ENCODE data around the gene SPACA4.
"Not testable (repeated sequence)": the region's sequence is repeated elsewhere in the genome, so short reads cannot be mapped to it uniquely, and the experiment has no call there.

SPACA4 gene

GRCh38 chr19:48606463-48607358 lies at the start of gene SPACA4:
Gene SPACA4, plus strand, starts transcription at chr19:48606742. Its CDS starts 237 bp downstream, at chr19:48606979.
- intact Hi-C loops (cut with micrococcal nuclease), result loop anchor here (5.0 kb wide), 1 partner anchor 114 kb away; no protein-coding TSS in a partner anchor
- Mint-ChIP-seq H3K36me3 (ENCODE audit: low read depth) (no peaks in the 10 kb centered on the region), H3K27ac (no peak within 1 kb of the TSS), H3K4me1 (ENCODE audit: low read depth) (peaks cover 19% of the 10 kb centered on the region), H3K4me3 (no peak within 1 kb of the TSS), H3K27me3 (peaks cover 5% of the 10 kb centered on the region), H3K9me3 (no peaks in the 10 kb centered on the region)

GRCh38 chr19:48556825-48557224 lies 49.7 kb upstream of the SPACA4 start:
- H3K36me3 Mint-ChIP-seq (ENCODE audit: low read depth), result no peaks in the 10 kb centered on the region
- intact Hi-C loops (cut with micrococcal nuclease), result no loop called here
- no peak overlapping the region for H3K4me3 Mint-ChIP-seq
- H3K27me3 Mint-ChIP-seq, result peaks cover 29% of the 10 kb centered on the region
- peaks cover 5% of the 10 kb centered on the region for H3K4me1 Mint-ChIP-seq (ENCODE audit: low read depth)
- no peaks in the 10 kb centered on the region for H3K9me3 Mint-ChIP-seq
- no peak overlapping the region for H3K27ac Mint-ChIP-seq

GRCh38 chr19:48558018-48558684 lies 48.4 kb upstream of the SPACA4 start:
- peaks cover 5% of the 10 kb centered on the region for H3K4me1 Mint-ChIP-seq (ENCODE audit: low read depth)
- H3K27me3 Mint-ChIP-seq, result peaks cover 29% of the 10 kb centered on the region
- no peaks in the 10 kb centered on the region for H3K36me3 Mint-ChIP-seq (ENCODE audit: low read depth)
- H3K4me3 Mint-ChIP-seq, result peak overlapping the region; percentile 45
- intact Hi-C loops (cut with micrococcal nuclease), result no loop called here
- H3K27ac Mint-ChIP-seq, result peak overlapping the region; percentile 53
- no peaks in the 10 kb centered on the region for H3K9me3 Mint-ChIP-seq

GRCh38 chr19:48560095-48560530 lies 46.4 kb upstream of the SPACA4 start:
- intact Hi-C loops (cut with micrococcal nuclease), result no loop called here
- Mint-ChIP-seq H3K27ac (no peak overlapping the region), H3K4me1 (ENCODE audit: low read depth) (peaks cover 15% of the 10 kb centered on the region), H3K27me3 (peaks cover 27% of the 10 kb centered on the region), H3K36me3 (ENCODE audit: low read depth) (no peaks in the 10 kb centered on the region), H3K4me3 (no peak overlapping the region), H3K9me3 (no peaks in the 10 kb centered on the region)

- Mint-ChIP-seq H3K9me3 (no peaks in the 10 kb centered on the region), H3K4me1 (ENCODE audit: low read depth) (peaks cover 15% of the 10 kb centered on the region), H3K4me3 (no peak overlapping the region), H3K27me3 (peaks cover 28% of the 10 kb centered on the region), H3K36me3 (ENCODE audit: low read depth) (no peaks in the 10 kb centered on the region), H3K27ac (no peak overlapping the region)
- intact Hi-C loops (cut with micrococcal nuclease), result no loop called here
Measured at GRCh38 chr19:48561412-48561811, 45.1 kb upstream of the SPACA4 start.

GRCh38 chr19:48565090-48565489 lies 41.5 kb upstream of the SPACA4 start:
- intact Hi-C loops (cut with micrococcal nuclease), result no loop called here
- Mint-ChIP-seq H3K27ac (no peak overlapping the region), H3K36me3 (ENCODE audit: low read depth) (no peaks in the 10 kb centered on the region), H3K9me3 (no peaks in the 10 kb centered on the region), H3K4me1 (ENCODE audit: low read depth) (peaks cover 9% of the 10 kb centered on the region), H3K4me3 (no peak overlapping the region), H3K27me3 (peaks cover 33% of the 10 kb centered on the region)

GRCh38 chr19:48568345-48568886 lies 38.1 kb upstream of the SPACA4 start:
- intact Hi-C loops (cut with micrococcal nuclease), result no loop called here
- Mint-ChIP-seq H3K4me3 (no peak overlapping the region), H3K36me3 (ENCODE audit: low read depth) (no peaks in the 10 kb centered on the region), H3K27me3 (peaks cover 40% of the 10 kb centered on the region), H3K27ac (no peak overlapping the region), H3K4me1 (ENCODE audit: low read depth) (peaks cover 7% of the 10 kb centered on the region), H3K9me3 (no peaks in the 10 kb centered on the region)

GRCh38 chr19:48569814-48570213 lies 36.7 kb upstream of the SPACA4 start:
- no peaks in the 10 kb centered on the region for H3K36me3 Mint-ChIP-seq (ENCODE audit: low read depth)
- H3K27me3 Mint-ChIP-seq, result peaks cover 40% of the 10 kb centered on the region
- H3K27ac Mint-ChIP-seq, result no peak overlapping the region
- H3K9me3 Mint-ChIP-seq, result no peaks in the 10 kb centered on the region
- intact Hi-C loops (cut with micrococcal nuclease), result no loop called here
- no peaks in the 10 kb centered on the region for H3K4me1 Mint-ChIP-seq (ENCODE audit: low read depth)
- no peak overlapping the region for H3K4me3 Mint-ChIP-seq

- H3K27ac Mint-ChIP-seq, result no peak overlapping the region
- H3K4me1 Mint-ChIP-seq (ENCODE audit: low read depth), result no peaks in the 10 kb centered on the region
- intact Hi-C loops (cut with micrococcal nuclease), result no loop called here
- H3K36me3 Mint-ChIP-seq (ENCODE audit: low read depth), result no peaks in the 10 kb centered on the region
- H3K4me3 Mint-ChIP-seq, result no peak overlapping the region
- no peaks in the 10 kb centered on the region for H3K9me3 Mint-ChIP-seq
- peaks cover 35% of the 10 kb centered on the region for H3K27me3 Mint-ChIP-seq
Measured at GRCh38 chr19:48571378-48572162, 35.0 kb upstream of the SPACA4 start.

GRCh38 chr19:48573163-48573505 lies 33.4 kb upstream of the SPACA4 start:
- peaks cover 22% of the 10 kb centered on the region for H3K27me3 Mint-ChIP-seq
- H3K27ac Mint-ChIP-seq, result peak overlapping the region; percentile 45
- H3K4me3 Mint-ChIP-seq, result no peak overlapping the region
- intact Hi-C loops (cut with micrococcal nuclease), result no loop called here
- no peaks in the 10 kb centered on the region for H3K9me3 Mint-ChIP-seq
- no peaks in the 10 kb centered on the region for H3K4me1 Mint-ChIP-seq (ENCODE audit: low read depth)
- H3K36me3 Mint-ChIP-seq (ENCODE audit: low read depth), result no peaks in the 10 kb centered on the region

GRCh38 chr19:48575931-48576622 lies 30.5 kb upstream of the SPACA4 start:
- Mint-ChIP-seq H3K4me3 (no peak overlapping the region), H3K9me3 (no peaks in the 10 kb centered on the region), H3K36me3 (ENCODE audit: low read depth) (no peaks in the 10 kb centered on the region), H3K27me3 (peaks cover 4% of the 10 kb centered on the region), H3K27ac (no peak overlapping the region), H3K4me1 (ENCODE audit: low read depth) (no peaks in the 10 kb centered on the region)
- intact Hi-C loops (cut with micrococcal nuclease), result no loop called here

GRCh38 chr19:48577908-48578307 lies 28.6 kb upstream of the SPACA4 start:
- H3K27ac Mint-ChIP-seq; intact Hi-C loops (cut with micrococcal nuclease); H3K27me3 Mint-ChIP-seq; H3K4me1 Mint-ChIP-seq (ENCODE audit: low read depth); H3K36me3 Mint-ChIP-seq (ENCODE audit: low read depth); H3K4me3 Mint-ChIP-seq; H3K9me3 Mint-ChIP-seq: not testable (repeated sequence)

GRCh38 chr19:48578891-48579290 lies 27.7 kb upstream of the SPACA4 start:
- no peak overlapping the region for H3K27ac Mint-ChIP-seq
- no peaks in the 10 kb centered on the region for H3K9me3 Mint-ChIP-seq
- H3K27me3 Mint-ChIP-seq, result no peaks in the 10 kb centered on the region
- H3K4me1 Mint-ChIP-seq (ENCODE audit: low read depth), result peaks cover 16% of the 10 kb centered on the region
- no peaks in the 10 kb centered on the region for H3K36me3 Mint-ChIP-seq (ENCODE audit: low read depth)
- intact Hi-C loops (cut with micrococcal nuclease), result no loop called here
- H3K4me3 Mint-ChIP-seq, result no peak overlapping the region
